Peyer's patch (tissue), 4 donors: ENCODE data around the gene ROBO1.
A peak's percentile ranks its signal among the peaks of the same experiment; 100 is the strongest.

ENCODE experiments used
- POLR2A ChIP-seq, 2 donors: fragments of 450-650 bp; IDR thresholded peaks; one replicate each; pipeline ENCODE4 v1.5.1; 2017; ENCODE audit warnings: antibody characterized with exemption in 2 of 2, mild to moderate bottlenecking in 2 of 2, moderate library complexity in 2 of 2
- TF ChIP-seq, protein P1 (sequence below), 6 experiments: fragments of 450-650 bp in 4 of 6; fragments of 200-600 bp in 2 of 6; sonication (generic) in 1 of 6; IDR thresholded peaks; one replicate each; pipeline ENCODE4 v1.5.1; 2017 to 2019; ENCODE audit warnings: antibody characterized with exemption in 6 of 6, mild to moderate bottlenecking in 3 of 6, moderate library complexity in 1 of 6

DNA sequence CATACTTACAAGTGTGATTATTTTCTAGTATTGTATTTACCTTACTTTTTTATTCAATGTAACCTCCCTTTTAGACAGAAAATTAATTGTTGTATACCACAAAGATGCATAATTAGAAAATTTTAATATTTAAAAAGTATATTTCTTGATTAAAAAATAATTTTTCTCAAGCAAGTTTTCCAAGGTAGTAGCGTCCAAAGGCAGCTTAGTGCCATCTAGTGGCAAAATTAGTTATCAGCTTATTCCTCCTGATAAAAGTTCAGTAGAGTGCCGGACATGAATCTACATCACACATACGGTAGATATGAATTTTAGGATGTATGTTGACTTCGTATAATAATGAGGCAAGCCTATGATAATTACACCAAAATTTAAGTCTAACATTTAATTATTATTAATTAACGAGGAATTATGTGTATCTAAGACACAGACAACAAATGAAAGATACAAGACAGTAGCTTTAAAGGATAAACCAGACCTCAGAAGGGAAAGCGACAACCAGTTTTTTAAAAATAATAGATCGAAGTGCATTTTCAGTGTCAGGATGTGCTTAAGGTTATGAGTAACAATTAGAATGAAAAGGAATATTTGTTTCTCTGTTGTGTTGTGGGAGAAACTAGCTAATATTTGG is 405.9 kb downstream of the ROBO1 start:
- TF ChIP-seq, protein P1, sequence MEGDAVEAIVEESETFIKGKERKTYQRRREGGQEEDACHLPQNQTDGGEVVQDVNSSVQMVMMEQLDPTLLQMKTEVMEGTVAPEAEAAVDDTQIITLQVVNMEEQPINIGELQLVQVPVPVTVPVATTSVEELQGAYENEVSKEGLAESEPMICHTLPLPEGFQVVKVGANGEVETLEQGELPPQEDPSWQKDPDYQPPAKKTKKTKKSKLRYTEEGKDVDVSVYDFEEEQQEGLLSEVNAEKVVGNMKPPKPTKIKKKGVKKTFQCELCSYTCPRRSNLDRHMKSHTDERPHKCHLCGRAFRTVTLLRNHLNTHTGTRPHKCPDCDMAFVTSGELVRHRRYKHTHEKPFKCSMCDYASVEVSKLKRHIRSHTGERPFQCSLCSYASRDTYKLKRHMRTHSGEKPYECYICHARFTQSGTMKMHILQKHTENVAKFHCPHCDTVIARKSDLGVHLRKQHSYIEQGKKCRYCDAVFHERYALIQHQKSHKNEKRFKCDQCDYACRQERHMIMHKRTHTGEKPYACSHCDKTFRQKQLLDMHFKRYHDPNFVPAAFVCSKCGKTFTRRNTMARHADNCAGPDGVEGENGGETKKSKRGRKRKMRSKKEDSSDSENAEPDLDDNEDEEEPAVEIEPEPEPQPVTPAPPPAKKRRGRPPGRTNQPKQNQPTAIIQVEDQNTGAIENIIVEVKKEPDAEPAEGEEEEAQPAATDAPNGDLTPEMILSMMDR (IDR thresholded peaks at IDR 0.05), result peak in 4 of 6 experiments; percentile 43 to 63 (median 52)
- no peak for TF ChIP-seq POLR2A (IDR thresholded peaks at IDR 0.05)
